Activated CD8-positive, alpha-beta memory T cell treated with anti-CD3 and anti-CD28 coated beads, Interleukin-2, amount 50 U/mL, for 24 hours (primary cell): ENCODE results near the gene SNF8.

Experiments
- DNase-seq: peaks from one replicate; pipeline ENCODE4 v3.0.0-alpha.2; 2020; ENCODE audit errors: extremely low read depth

Gene SNF8

GRCh38 chr17:48928876-48929811 lies 15.5 kb downstream of the SNF8 start:
- DNase-seq = no peak

- no peak for DNase-seq
These were observed 16.5 kb downstream of the SNF8 start for GRCh38 chr17:48927978-48928745.

GRCh38 chr17:48925991-48926342 lies 18.7 kb downstream of the SNF8 start:
- DNase-seq = no peak

- DNase-seq = no peak
These were observed 19.2 kb downstream of the SNF8 start for GRCh38 chr17:48925251-48925990.

GRCh38 chr17:48915459-48916282 lies 29.0 kb downstream of the SNF8 start:
- DNase-seq = no peak

GRCh38 chr17:48912476-48912875 lies 32.2 kb downstream of the SNF8 start:
- DNase-seq = no peak

- no peak for DNase-seq
These were observed 34.3 kb downstream of the SNF8 start for GRCh38 chr17:48910370-48910769.

- no peak for DNase-seq
These were observed 34.9 kb downstream of the SNF8 start for GRCh38 chr17:48909783-48910182.

GRCh38 chr17:48908853-48909394 lies 35.7 kb downstream of the SNF8 start:
- peak; percentile 84 for DNase-seq

- DNase-seq = peak; percentile 67
These were observed 36.4 kb downstream of the SNF8 start, which contains the start of gene UBE2Z for GRCh38 chr17:48908047-48908843. Gene UBE2Z, plus strand, starts transcription at chr17:48908407. Its CDS starts 97 bp downstream, at chr17:48908504.

GRCh38 chr17:48907713-48908046 lies 37.0 kb downstream of the SNF8 start:
- DNase-seq = no peak

- DNase-seq = no peak
These were observed 38.6 kb downstream of the SNF8 start for GRCh38 chr17:48905987-48906515.

GRCh38 chr17:48904428-48904827 lies 40.2 kb downstream of the SNF8 start:
- no peak for DNase-seq

- no peak for DNase-seq
These were observed 41.2 kb downstream of the SNF8 start for GRCh38 chr17:48903401-48903800.

- no peak for DNase-seq
These were observed 43.4 kb downstream of the SNF8 start for GRCh38 chr17:48901241-48901640.

- DNase-seq = no peak
These were observed 49.8 kb downstream of the SNF8 start for GRCh38 chr17:48894886-48895285.

- DNase-seq = no peak
These were observed 50.8 kb downstream of the SNF8 start for GRCh38 chr17:48893646-48894508.

GRCh38 chr17:48892940-48893645 lies 51.5 kb downstream of the SNF8 start:
- DNase-seq = no peak
